Neural progenitor cell (in vitro differentiated cells): ENCODE data around the gene WDR37.

Source experiments
- EZH2 ChIP-seq: fragments of 200-600 bp; sonication (generic); IDR thresholded peaks from 2 replicates; pipeline ENCODE4 v1.6.1; 2017; ENCODE audit warnings: antibody characterized with exemption, mild to moderate bottlenecking, moderate library complexity
- TF ChIP-seq, protein P1 (sequence below): fragments of 200-600 bp; sonication (generic); IDR thresholded peaks from 2 replicates; pipeline ENCODE4 v1.5.1; 2017; ENCODE audit warnings: antibody characterized with exemption, mild to moderate bottlenecking

GRCh38 chr10:1154531-1155295 lies 98.5 kb downstream of the WDR37 start:
- TF ChIP-seq EZH2 = no peak
- TF ChIP-seq, protein P1, sequence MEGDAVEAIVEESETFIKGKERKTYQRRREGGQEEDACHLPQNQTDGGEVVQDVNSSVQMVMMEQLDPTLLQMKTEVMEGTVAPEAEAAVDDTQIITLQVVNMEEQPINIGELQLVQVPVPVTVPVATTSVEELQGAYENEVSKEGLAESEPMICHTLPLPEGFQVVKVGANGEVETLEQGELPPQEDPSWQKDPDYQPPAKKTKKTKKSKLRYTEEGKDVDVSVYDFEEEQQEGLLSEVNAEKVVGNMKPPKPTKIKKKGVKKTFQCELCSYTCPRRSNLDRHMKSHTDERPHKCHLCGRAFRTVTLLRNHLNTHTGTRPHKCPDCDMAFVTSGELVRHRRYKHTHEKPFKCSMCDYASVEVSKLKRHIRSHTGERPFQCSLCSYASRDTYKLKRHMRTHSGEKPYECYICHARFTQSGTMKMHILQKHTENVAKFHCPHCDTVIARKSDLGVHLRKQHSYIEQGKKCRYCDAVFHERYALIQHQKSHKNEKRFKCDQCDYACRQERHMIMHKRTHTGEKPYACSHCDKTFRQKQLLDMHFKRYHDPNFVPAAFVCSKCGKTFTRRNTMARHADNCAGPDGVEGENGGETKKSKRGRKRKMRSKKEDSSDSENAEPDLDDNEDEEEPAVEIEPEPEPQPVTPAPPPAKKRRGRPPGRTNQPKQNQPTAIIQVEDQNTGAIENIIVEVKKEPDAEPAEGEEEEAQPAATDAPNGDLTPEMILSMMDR = no peak
